Omental fat pad (tissue), 4 donors: ENCODE results near the gene MTCH2. TPM values are rescaled to one million over a fixed set of nuclear protein-coding genes. Genes with fewer than 3 reads are reported as not detected.
"Not testable (repeated sequence)": the region's sequence is repeated elsewhere in the genome, so short reads cannot be mapped to it uniquely, and the experiment has no call there.

Source experiments
- ATAC-seq: fragments of 150-250 bp; one replicate; pipeline ENCODE4 v1.9.1; 2016; ENCODE audit warnings: mild to moderate bottlenecking, moderate library complexity; ENCODE audit not compliant: low FRiP score
- DNase-seq: peaks from one replicate; pipeline ENCODE4 v3.0.0-alpha.2; 2019; ENCODE audit warnings: low spot score
- CTCF ChIP-seq, 3 donors: fragments of 450-650 bp; IDR thresholded peaks; one replicate each; pipeline ENCODE4 v1.5.1; 2016 to 2017; ENCODE audit warnings: antibody characterized with exemption in 3 of 3, mild to moderate bottlenecking in 3 of 3, moderate library complexity in 2 of 3
- total RNA-seq, 4 donors: library from RNA; depleted of rRNA; stranded (reverse); fragments of >200 nt; gene quantifications; one replicate each; pipeline ENCODE4 v1.1.0, GENCODE V29; 2016

MTCH2 gene
- total RNA-seq, 4 donors from 2014 or later: 38.6 to 68.9 (median 55.6) TPM

GRCh38 chr11:47659276-47659675 lies 16.9 kb upstream of the MTCH2 start:
- TF ChIP-seq CTCF (IDR thresholded peaks at IDR 0.05): no peak
- ATAC-seq (no peak), DNase-seq (no peak)

GRCh38 chr11:47656260-47656885 lies 14.0 kb upstream of the MTCH2 start:
- no peak for ATAC-seq
- DNase-seq: no peak
- no peak for TF ChIP-seq CTCF (IDR thresholded peaks at IDR 0.05)

DNA sequence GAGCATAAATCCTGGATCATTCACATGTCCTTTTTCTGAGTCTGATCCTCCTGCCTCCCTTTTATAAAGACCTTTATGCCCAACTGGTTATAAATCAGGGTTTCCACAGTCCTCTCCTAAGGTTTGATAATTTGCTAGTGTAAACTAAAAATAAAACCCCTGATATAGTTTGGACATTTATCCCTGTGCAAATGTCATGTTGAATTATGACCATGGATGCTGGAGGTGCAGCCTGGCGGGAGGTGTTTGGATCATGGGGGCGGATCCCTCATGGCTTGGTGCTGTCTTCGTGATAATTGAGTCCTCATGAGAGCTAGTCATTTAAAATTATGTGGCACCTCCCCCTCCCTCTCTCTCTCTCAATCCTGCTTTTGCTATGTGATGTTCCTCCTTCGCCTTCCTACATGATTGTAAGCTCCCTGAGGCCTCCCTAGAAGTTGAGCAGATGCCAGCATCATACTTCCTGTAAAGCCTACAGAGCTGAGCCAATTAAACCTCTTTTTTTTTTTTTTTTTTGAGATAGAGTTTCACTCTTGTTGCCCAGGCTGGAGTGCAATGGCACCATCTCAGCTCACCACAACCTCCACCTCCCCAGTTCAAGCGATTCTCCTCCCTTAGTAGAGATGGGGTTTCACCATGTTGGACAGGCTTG lies 9.6 kb upstream of the MTCH2 start:
- TF ChIP-seq CTCF (IDR thresholded peaks at IDR 0.05): no peak
- DNase-seq (no peak), ATAC-seq (no peak)

GRCh38 chr11:47649276-47649675 lies 6.9 kb upstream of the MTCH2 start:
- ATAC-seq (no peak), DNase-seq (no peak)
- TF ChIP-seq CTCF (IDR thresholded peaks at IDR 0.05): no peak

DNA sequence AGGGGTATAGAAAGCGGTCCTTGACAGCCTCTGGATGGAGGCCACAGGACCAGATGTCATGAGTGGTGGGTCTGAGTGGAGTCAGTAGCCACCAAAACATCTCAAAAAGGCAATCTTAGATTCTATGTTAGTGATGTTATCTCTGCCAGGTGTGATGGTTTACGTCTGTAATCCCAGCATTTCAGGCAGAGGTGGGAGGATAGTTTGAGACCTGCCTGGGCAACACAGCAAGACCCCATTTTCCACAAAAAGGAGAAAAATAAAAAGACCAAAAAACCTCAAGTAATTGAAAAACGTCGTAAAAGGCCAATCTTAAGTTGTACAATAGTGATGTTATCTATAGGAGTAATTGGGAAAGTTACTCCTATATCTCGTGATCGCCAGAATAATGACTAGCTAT lies 3.7 kb upstream of the MTCH2 start:
- ATAC-seq: no peak
- DNase-seq: no peak
- TF ChIP-seq CTCF (IDR thresholded peaks at IDR 0.05): no peak

GRCh38 chr11:47645500-47645899 lies 3.1 kb upstream of the MTCH2 start:
- no peak for TF ChIP-seq CTCF (IDR thresholded peaks at IDR 0.05)
- DNase-seq (no peak), ATAC-seq (no peak)

GRCh38 chr11:47641600-47642098 lies 710 bp downstream of the MTCH2 start:
- DNase-seq: no peak
- ATAC-seq: no peak
- no peak for TF ChIP-seq CTCF (IDR thresholded peaks at IDR 0.05)

GRCh38 chr11:47640506-47640905 lies 1.9 kb downstream of the MTCH2 start:
- ATAC-seq, DNase-seq: not testable (repeated sequence)

DNA sequence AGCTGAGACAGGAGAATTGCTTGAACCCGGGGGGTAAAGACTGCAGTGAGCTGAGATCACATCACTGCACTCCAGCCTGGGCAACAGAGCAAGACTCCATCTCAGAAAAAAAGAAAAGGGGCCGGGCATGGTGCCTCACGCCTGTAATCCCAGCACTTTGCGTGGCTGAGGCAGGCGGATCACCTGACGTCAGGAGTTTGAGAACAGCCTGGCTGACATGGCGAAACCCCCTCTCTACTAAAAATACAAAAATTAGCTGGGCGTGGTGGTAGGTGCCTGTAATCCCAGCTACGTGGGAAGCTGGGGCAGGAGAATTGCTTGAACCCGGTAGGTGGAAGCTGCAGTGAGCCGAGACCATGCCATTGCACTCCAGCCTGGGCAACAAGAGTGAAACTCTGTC lies 6.0 kb downstream of the MTCH2 start:
- not testable (repeated sequence) for ATAC-seq, DNase-seq
